Liver (tissue), 9 donors: Measurements from ENCODE around the gene B4GALT4. TPM values are rescaled to one million over a fixed set of nuclear protein-coding genes. Genes with fewer than 3 reads are reported as not detected.

Experiments
- DNase-seq: peaks from one replicate; pipeline ENCODE4 v3.0.0-alpha.2; 2017; ENCODE audit warnings: low spot score
- H3K27ac ChIP-seq, 2 donors: one replicate each; pipeline ENCODE4 v1.7.0; 2013; ENCODE audit warnings: inconsistent platforms in 2 of 2, low read length in 2 of 2, control low read depth in 1 of 2, low read depth in 1 of 2, mild to moderate bottlenecking in 1 of 2
- H3K27me3 ChIP-seq, 4 donors: one replicate each; pipeline versions ENCODE4 v1.6.1 to v1.7.0; 2013; ENCODE audit warnings: low read length in 3 of 4, inconsistent platforms in 1 of 4, mild to moderate bottlenecking in 1 of 4, moderate library complexity in 1 of 4; ENCODE audit not compliant: control insufficient read depth in 4 of 4, insufficient read depth in 4 of 4
- H3K36me3 ChIP-seq, 4 donors: one replicate each; pipeline versions ENCODE4 v1.6.1 to v1.7.0; 2013; ENCODE audit warnings: low read length in 3 of 4, mild to moderate bottlenecking in 3 of 4, low read depth in 1 of 4, moderate library complexity in 1 of 4; ENCODE audit not compliant: control insufficient read depth in 4 of 4, insufficient read depth in 3 of 4
- H3K4me1 ChIP-seq, 4 donors: one replicate each; pipeline versions ENCODE4 v1.6.1 to v1.7.0; 2013; ENCODE audit warnings: low read length in 3 of 4, mild to moderate bottlenecking in 3 of 4, moderate library complexity in 1 of 4; ENCODE audit not compliant: control insufficient read depth in 4 of 4, insufficient read depth in 4 of 4
- H3K4me3 ChIP-seq, 3 donors: one replicate each; pipeline versions ENCODE4 v1.6.1 to v1.7.0; 2013; ENCODE audit warnings: low read length in 3 of 3, control low read depth in 1 of 3, low read depth in 1 of 3, mild to moderate bottlenecking in 1 of 3
- H3K9ac ChIP-seq, 2 donors: one replicate each; pipeline ENCODE4 v1.7.0; 2013; ENCODE audit warnings: low read length in 2 of 2, mild to moderate bottlenecking in 2 of 2, moderate library complexity in 2 of 2, control low read depth in 1 of 2, low read depth in 1 of 2
- H3K9me3 ChIP-seq, 4 donors: one replicate each; pipeline versions ENCODE4 v1.6.1 to v1.7.0; 2013; ENCODE audit warnings: low read length in 3 of 4; ENCODE audit not compliant: control insufficient read depth in 4 of 4
- ATF3 ChIP-seq: IDR thresholded peaks from 2 replicates; pipeline ENCODE4 v1.6.1; 2016; ENCODE audit warnings: antibody characterized with exemption
- CTCF ChIP-seq: fragments of 150-350 bp; IDR thresholded peaks from 2 replicates; pipeline ENCODE4 v1.5.1; 2017; ENCODE audit warnings: improper control_type of control experiment, low read depth, low read length; ENCODE audit not compliant: missing input control
- EGR1 ChIP-seq, 2 donors: IDR thresholded peaks; 2 replicates each; pipeline ENCODE4 v1.6.1; 2016 to 2018; ENCODE audit warnings: antibody characterized with exemption in 2 of 2, low read depth in 2 of 2
- FOXA1 ChIP-seq: IDR thresholded peaks from 2 replicates; pipeline ENCODE4 v1.6.1; 2016; ENCODE audit warnings: antibody characterized with exemption
- FOXA2 ChIP-seq: IDR thresholded peaks from 2 replicates; pipeline ENCODE4 v1.6.1; 2016; ENCODE audit warnings: antibody characterized with exemption
- GABPA ChIP-seq, 2 donors: IDR thresholded peaks in 1 of 2; conservative IDR thresholded peaks in 1 of 2; 2 replicates each; pipeline ENCODE4 v1.6.1; 2016; ENCODE audit warnings: antibody characterized with exemption in 2 of 2, mild to moderate bottlenecking in 1 of 2, moderate library complexity in 1 of 2
- HNF4A ChIP-seq, 2 donors: conservative IDR thresholded peaks; 2 replicates each; pipeline ENCODE4 v1.6.1; 2016; ENCODE audit warnings: antibody characterized with exemption in 2 of 2, mild to moderate bottlenecking in 2 of 2
- NR2F2 ChIP-seq: IDR thresholded peaks from 2 replicates; pipeline ENCODE4 v1.6.1; 2016; ENCODE audit warnings: antibody characterized with exemption
- RAD21 ChIP-seq, 2 donors: IDR thresholded peaks; 2 replicates each; pipeline ENCODE4 v1.6.1; 2016; ENCODE audit warnings: antibody characterized with exemption in 2 of 2, mild to moderate bottlenecking in 2 of 2
- RXRA ChIP-seq, 2 donors: IDR thresholded peaks; 2 replicates each; pipeline ENCODE4 v1.6.1; 2017 to 2018; ENCODE audit warnings: antibody characterized with exemption in 2 of 2, mild to moderate bottlenecking in 1 of 2
- SP1 ChIP-seq: IDR thresholded peaks from 2 replicates; pipeline ENCODE4 v1.6.1; 2018; ENCODE audit warnings: antibody characterized with exemption, mild to moderate bottlenecking
- TAF1 ChIP-seq: conservative IDR thresholded peaks from 2 replicates; pipeline ENCODE4 v1.6.1; 2016; ENCODE audit warnings: antibody characterized with exemption, mild to moderate bottlenecking
- YY1 ChIP-seq: IDR thresholded peaks from 2 replicates; pipeline ENCODE4 v1.6.1; 2016; ENCODE audit warnings: antibody characterized with exemption, mild to moderate bottlenecking
- ZBTB33 ChIP-seq: IDR thresholded peaks from 2 replicates; pipeline ENCODE4 v1.6.1; 2016; ENCODE audit warnings: antibody characterized with exemption
- polyA plus RNA-seq, 2 donors: library from polyadenylated mRNA; stranded (reverse) in 1 of 2; unstranded in 1 of 2; fragments of 200-250 nt in 1 of 2; fragments of >200 nt in 1 of 2; fragmentation: Nextera tagmentation in 1 of 2; extraction: Ambion mirVana in 1 of 2; gene quantifications; one replicate each; pipeline versions ENCODE4 v1.2.1 to v1.2.3, GENCODE V29; 2013 to 2015
- total RNA-seq, 2 donors: library from RNA; depleted of rRNA; stranded (reverse); fragments of >200 nt; gene quantifications; one replicate each; pipeline ENCODE4 v1.2.3, GENCODE V29; 2014
- TF ChIP-seq, protein P1 (sequence below): IDR thresholded peaks from 2 replicates; pipeline ENCODE4 v1.6.1; 2016; ENCODE audit warnings: antibody characterized with exemption
- TF ChIP-seq, protein P2 (sequence below): IDR thresholded peaks from 2 replicates; pipeline ENCODE4 v1.6.1; 2016; ENCODE audit warnings: antibody characterized with exemption, mild to moderate bottlenecking
- donor health status: healthy.
- donor health status: healthy.
- donor health status: healthy.
- donor health status: healthy.
- donor health status: healthy.

B4GALT4 gene
- total and polyA plus RNA-seq, 4 donors = 9.3 to 14.6 (median 10.5) TPM

GRCh38 chr3:119187266-119187665 is 53.4 kb downstream of the B4GALT4 start:
- TF ChIP-seq NR2F2 = no peak
- TF ChIP-seq, protein P1, sequence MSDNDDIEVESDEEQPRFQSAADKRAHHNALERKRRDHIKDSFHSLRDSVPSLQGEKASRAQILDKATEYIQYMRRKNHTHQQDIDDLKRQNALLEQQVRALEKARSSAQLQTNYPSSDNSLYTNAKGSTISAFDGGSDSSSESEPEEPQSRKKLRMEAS = no peak
- TF ChIP-seq HNF4A (conservative IDR thresholded peaks at IDR 0.05) = no peak
- TF ChIP-seq, protein P2, sequence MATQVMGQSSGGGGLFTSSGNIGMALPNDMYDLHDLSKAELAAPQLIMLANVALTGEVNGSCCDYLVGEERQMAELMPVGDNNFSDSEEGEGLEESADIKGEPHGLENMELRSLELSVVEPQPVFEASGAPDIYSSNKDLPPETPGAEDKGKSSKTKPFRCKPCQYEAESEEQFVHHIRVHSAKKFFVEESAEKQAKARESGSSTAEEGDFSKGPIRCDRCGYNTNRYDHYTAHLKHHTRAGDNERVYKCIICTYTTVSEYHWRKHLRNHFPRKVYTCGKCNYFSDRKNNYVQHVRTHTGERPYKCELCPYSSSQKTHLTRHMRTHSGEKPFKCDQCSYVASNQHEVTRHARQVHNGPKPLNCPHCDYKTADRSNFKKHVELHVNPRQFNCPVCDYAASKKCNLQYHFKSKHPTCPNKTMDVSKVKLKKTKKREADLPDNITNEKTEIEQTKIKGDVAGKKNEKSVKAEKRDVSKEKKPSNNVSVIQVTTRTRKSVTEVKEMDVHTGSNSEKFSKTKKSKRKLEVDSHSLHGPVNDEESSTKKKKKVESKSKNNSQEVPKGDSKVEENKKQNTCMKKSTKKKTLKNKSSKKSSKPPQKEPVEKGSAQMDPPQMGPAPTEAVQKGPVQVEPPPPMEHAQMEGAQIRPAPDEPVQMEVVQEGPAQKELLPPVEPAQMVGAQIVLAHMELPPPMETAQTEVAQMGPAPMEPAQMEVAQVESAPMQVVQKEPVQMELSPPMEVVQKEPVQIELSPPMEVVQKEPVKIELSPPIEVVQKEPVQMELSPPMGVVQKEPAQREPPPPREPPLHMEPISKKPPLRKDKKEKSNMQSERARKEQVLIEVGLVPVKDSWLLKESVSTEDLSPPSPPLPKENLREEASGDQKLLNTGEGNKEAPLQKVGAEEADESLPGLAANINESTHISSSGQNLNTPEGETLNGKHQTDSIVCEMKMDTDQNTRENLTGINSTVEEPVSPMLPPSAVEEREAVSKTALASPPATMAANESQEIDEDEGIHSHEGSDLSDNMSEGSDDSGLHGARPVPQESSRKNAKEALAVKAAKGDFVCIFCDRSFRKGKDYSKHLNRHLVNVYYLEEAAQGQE = no peak
- no peak for TF ChIP-seq YY1
- TF ChIP-seq ATF3 = no peak
- no peak for TF ChIP-seq CTCF
- TF ChIP-seq ZBTB33 = no peak
- TF ChIP-seq FOXA1 = no peak
- no peak for TF ChIP-seq GABPA (IDR thresholded peaks at IDR 0.05 in 1 of 2, conservative IDR thresholded peaks at IDR 0.05 in 1 of 2)
- TF ChIP-seq SP1 = no peak
- no peak for TF ChIP-seq RXRA (IDR thresholded peaks at IDR 0.05)
- no peak for TF ChIP-seq FOXA2
- TF ChIP-seq EGR1 (IDR thresholded peaks at IDR 0.05; ENCODE audit: low read depth in 2 of 2) = no peak
- no peak for TF ChIP-seq TAF1
- no peak for TF ChIP-seq RAD21 (IDR thresholded peaks at IDR 0.05)
- no peak overlapping the region for H3K9ac ChIP-seq
- H3K27ac ChIP-seq = no peak overlapping the region
- no peaks in the 10 kb centered on the region for H3K9me3 ChIP-seq
- H3K36me3 ChIP-seq = no peaks in the 10 kb centered on the region
- no peak for DNase-seq
- H3K27me3 ChIP-seq = no peaks in the 10 kb centered on the region
- H3K4me3 ChIP-seq = no peak overlapping the region
- no peaks in the 10 kb centered on the region for H3K4me1 ChIP-seq
